PC-3 (cell line): ENCODE measurements around the gene ST6GALNAC2. TPM values are rescaled to one million over a fixed set of nuclear protein-coding genes. Genes with fewer than 3 reads are reported as not detected.

Source experiments
- ATAC-seq: fragments of 200-7000 bp; cut with Tn5 transposase; 2 replicates; pipeline ENCODE4 v1.9.1; 2020; ENCODE audit warnings: mild to moderate bottlenecking, moderate library complexity
- BruUV-seq: library from RNA; stranded (reverse); fragments of 400-500 nt; replicated peaks from 2 replicates; lab custom pipeline; 2021; lab: Mats Ljungman, UMichigan
- CTCF ChIA-PET: fragments of 300-600 bp; sonication (Branson Sonifier 250); formaldehyde crosslinking; loops from one replicate; lab custom pipeline; 2022; ENCODE audit warnings: antibody characterized with exemption; lab: Charles Lee
- POLR2A ChIA-PET: fragments of 300-600 bp; sonication (Branson Sonifier 250); formaldehyde crosslinking; loops from one replicate; lab custom pipeline; 2022; ENCODE audit warnings: antibody characterized with exemption; ENCODE audit not compliant: unreplicated experiment; lab: Charles Lee
- DNase-seq: peaks from one replicate; pipeline ENCODE4 v3.0.0-alpha.2; 2015
- H2AFZ ChIP-seq: fragments of 300-600 bp; sonication (generic); 2 replicates; pipeline ENCODE4 v1.6.0; 2016; ENCODE audit warnings: antibody characterized with exemption, low read length
- H3F3A ChIP-seq: fragments of 300-600 bp; sonication (generic); one replicate; pipeline ENCODE4 v1.6.0; 2017; ENCODE audit warnings: antibody characterized with exemption, low read length, control low read depth, mild to moderate bottlenecking; ENCODE audit not compliant: unreplicated experiment
- H3K27ac ChIP-seq: fragments of 300-600 bp; sonication (generic); 2 replicates; pipeline ENCODE4 v1.5.1; 2016; ENCODE audit warnings: mild to moderate bottlenecking, low read length
- H3K27me3 ChIP-seq: fragments of 300-600 bp; sonication (generic); 2 replicates; pipeline ENCODE4 v1.6.1; 2016; ENCODE audit warnings: low read length, mixed read lengths
- H3K36me3 ChIP-seq: fragments of 300-600 bp; sonication (generic); 2 replicates; pipeline ENCODE4 v1.6.1; 2016; ENCODE audit warnings: low read depth, mixed run types, low read length, mixed read lengths
- H3K4me1 ChIP-seq: fragments of 300-600 bp; sonication (generic); 2 replicates; pipeline ENCODE4 v1.5.1; 2016; ENCODE audit warnings: low read length; ENCODE audit not compliant: insufficient read depth
- H3K4me2 ChIP-seq: fragments of 300-600 bp; sonication (generic); 2 replicates; pipeline ENCODE4 v1.6.0; 2016; ENCODE audit warnings: low read length
- H3K4me3 ChIP-seq: fragments of 300-600 bp; sonication (generic); 2 replicates; pipeline ENCODE4 v1.5.1; 2016; ENCODE audit warnings: mild to moderate bottlenecking, low read length, mixed read lengths
- H3K79me2 ChIP-seq: fragments of 300-600 bp; sonication (generic); 2 replicates; pipeline ENCODE4 v1.6.1; 2017; ENCODE audit warnings: low read length, mixed read lengths
- H3K9ac ChIP-seq: fragments of 300-600 bp; sonication (generic); 2 replicates; pipeline ENCODE4 v1.6.0; 2016; ENCODE audit warnings: mild to moderate bottlenecking, low read length
- H3K9me2 ChIP-seq: fragments of 300-600 bp; sonication (generic); replicated peaks from 2 replicates; pipeline ENCODE4 v1.6.1; 2016; ENCODE audit warnings: mixed run types, low read length, mixed read lengths
- H3K9me3 ChIP-seq: fragments of 300-600 bp; sonication (generic); 2 replicates; pipeline ENCODE4 v1.6.1; 2016; ENCODE audit warnings: low read length, mixed read lengths
- H4K20me1 ChIP-seq: fragments of 300-600 bp; sonication (generic); 2 replicates; pipeline ENCODE4 v1.6.1; 2016; ENCODE audit warnings: low read length, mixed read lengths
- EZH2 ChIP-seq: fragments of 300-600 bp; sonication (generic); IDR thresholded peaks from one replicate; pipeline ENCODE4 v1.6.1; 2017; ENCODE audit warnings: antibody characterized with exemption, mild to moderate bottlenecking, low read length; ENCODE audit not compliant: unreplicated experiment
- EZH2phosphoT487 ChIP-seq: fragments of 300-600 bp; sonication (generic); IDR thresholded peaks from 2 replicates; pipeline ENCODE4 v1.6.1; 2018; ENCODE audit warnings: mild to moderate bottlenecking, antibody characterized with exemption, low read length, borderline replicate concordance
- intact Hi-C: fragments of 100-400 bp; cut with micrococcal nuclease; formaldehyde crosslinking; loops from 2 replicates; pipeline ENCODE4 v1.9.0; 2023
- total RNA-seq: library from RNA; depleted of rRNA; stranded (reverse); fragments of >200 nt; gene quantifications from 2 replicates; pipeline ENCODE4 v1.2.3, GENCODE V29; 2014
- TF ChIP-seq, protein P1 (sequence below): fragments of 300-600 bp; sonication (generic); conservative IDR thresholded peaks from 2 replicates; pipeline ENCODE4 v1.5.1; 2017; ENCODE audit warnings: antibody characterized with exemption, low read depth, mild to moderate bottlenecking, low read length

ST6GALNAC2 gene
- total RNA-seq, 1 experiment from 2014 or later = 1.0 TPM

DNA sequence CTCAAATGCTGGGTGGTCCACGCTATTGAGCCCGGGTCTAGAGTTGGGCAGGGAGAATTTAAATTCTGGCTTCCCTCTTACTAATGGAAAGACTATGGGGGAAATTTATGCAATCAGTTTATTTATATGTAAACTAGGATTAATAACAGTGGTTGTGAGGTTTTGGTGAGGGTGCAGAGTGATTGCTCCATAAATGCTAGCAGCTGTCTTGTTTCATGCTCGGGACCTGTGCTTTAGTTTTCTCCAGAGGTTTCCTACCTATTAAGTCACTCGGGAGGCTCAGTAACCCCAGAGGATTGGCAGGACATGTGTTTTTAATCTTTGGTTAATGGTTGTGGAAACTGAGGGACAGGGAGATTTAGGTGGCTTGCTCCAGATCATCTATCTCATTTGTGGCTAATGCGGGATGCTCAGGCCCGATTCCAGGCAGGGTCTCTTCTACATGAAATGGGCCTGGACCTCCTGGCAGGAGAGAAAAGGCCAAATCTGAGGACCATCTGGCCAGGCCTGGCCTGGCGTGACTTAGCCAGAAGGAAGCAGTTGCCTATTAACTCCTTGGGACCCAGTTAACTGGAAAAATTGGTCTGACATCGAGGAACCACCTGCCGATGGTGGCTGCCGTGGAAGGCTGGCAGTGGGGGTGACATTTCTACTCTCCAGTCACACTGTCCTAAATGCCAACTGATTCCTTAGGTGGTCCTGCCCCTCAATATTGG is 43.8 kb downstream of the ST6GALNAC2 start:
- Histone ChIP-seq H3K9me3 (no peaks in the 10 kb centered on the region), H3K27me3 (no peaks in the 10 kb centered on the region), H3K4me3 (no peak overlapping the region), H3K27ac (no peak overlapping the region), H3K9ac (no peak overlapping the region), H3F3A (no peaks in the 10 kb centered on the region), H3K4me2 (no peak overlapping the region), H3K4me1 (peaks cover 20% of the 10 kb centered on the region), H3K79me2 (no peaks in the 10 kb centered on the region), H3K36me3 (no peaks in the 10 kb centered on the region), H2AFZ (no peak overlapping the region), H4K20me1 (no peaks in the 10 kb centered on the region), H3K9me2 (no peaks in the 10 kb centered on the region)
- ChIA-PET CTCF (no interaction called here), POLR2A (no interaction called here)
- ATAC-seq (no peak), DNase-seq (no peak)
- BruUV-seq = no TSS peak
- intact Hi-C loops = no loop called here
- TF ChIP-seq EZH2 = no peak
- TF ChIP-seq, protein P1, sequence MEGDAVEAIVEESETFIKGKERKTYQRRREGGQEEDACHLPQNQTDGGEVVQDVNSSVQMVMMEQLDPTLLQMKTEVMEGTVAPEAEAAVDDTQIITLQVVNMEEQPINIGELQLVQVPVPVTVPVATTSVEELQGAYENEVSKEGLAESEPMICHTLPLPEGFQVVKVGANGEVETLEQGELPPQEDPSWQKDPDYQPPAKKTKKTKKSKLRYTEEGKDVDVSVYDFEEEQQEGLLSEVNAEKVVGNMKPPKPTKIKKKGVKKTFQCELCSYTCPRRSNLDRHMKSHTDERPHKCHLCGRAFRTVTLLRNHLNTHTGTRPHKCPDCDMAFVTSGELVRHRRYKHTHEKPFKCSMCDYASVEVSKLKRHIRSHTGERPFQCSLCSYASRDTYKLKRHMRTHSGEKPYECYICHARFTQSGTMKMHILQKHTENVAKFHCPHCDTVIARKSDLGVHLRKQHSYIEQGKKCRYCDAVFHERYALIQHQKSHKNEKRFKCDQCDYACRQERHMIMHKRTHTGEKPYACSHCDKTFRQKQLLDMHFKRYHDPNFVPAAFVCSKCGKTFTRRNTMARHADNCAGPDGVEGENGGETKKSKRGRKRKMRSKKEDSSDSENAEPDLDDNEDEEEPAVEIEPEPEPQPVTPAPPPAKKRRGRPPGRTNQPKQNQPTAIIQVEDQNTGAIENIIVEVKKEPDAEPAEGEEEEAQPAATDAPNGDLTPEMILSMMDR = no peak
- no peak for TF ChIP-seq EZH2phosphoT487

DNA sequence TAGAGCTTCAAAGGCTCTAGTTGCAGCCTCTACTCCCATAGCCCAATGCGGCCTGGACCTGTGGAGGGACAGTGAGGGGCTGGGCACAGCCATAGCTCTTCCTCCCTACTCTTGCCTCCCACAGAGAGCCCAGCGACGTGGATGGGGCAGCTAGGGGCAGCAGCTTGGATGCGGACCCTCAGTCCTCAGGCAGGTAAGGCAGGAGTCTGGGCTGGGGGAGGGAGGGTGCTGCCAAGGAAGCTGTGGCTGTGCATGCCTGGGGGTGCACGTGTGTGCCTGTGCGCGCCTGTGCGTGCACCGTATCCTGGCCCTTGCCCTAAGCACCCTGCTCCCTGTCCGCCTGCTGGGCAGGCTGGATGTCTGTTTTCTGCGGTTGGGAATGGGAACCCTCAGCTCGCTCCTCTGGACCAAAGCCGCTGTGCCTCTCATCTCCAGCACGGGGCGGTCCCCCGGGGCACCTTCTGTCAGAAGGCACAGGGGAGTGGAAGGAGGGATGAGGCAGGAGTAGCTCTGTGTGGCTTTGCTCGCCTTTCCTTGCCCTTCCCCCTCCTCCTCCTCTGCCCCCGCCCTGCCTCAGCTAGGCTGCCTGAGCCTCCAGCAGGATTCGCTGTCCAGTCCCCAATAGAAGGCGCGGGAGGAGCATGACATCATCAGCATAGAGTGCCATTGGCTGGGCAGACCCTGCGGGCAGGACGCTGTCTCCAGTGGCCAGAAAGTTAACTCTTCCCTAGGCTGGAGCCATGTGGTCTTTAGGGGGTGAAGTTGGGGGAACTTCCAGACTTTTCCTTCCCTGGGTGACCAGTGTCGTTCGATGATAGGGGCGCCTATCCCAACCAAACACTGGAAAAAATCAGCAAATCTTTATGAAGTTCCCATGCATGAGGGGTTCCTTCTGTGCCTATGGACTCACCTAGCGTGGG is 45.0 kb downstream of the ST6GALNAC2 start:
- no peaks in the 10 kb centered on the region for H3K36me3 ChIP-seq
- H3K27ac ChIP-seq = no peak overlapping the region
- peak overlapping the region; percentile 69 for H3K4me2 ChIP-seq
- H4K20me1 ChIP-seq = no peaks in the 10 kb centered on the region
- POLR2A ChIA-PET = interaction anchor here (0.7 kb wide), 1 partner anchor 13 kb away, joined by 7 read pairs; no protein-coding TSS in a partner anchor
- peak; percentile 90 for DNase-seq
- no peak for TF ChIP-seq EZH2phosphoT487
- no peak for TF ChIP-seq EZH2
- TF ChIP-seq, protein P1 = no peak
- H3K79me2 ChIP-seq = no peaks in the 10 kb centered on the region
- intact Hi-C loops = no loop called here
- peak overlapping the region; percentile 36 for H2AFZ ChIP-seq
- H3K4me1 ChIP-seq = peaks cover 9% of the 10 kb centered on the region
- peak overlapping the region; percentile 28; the same call in 1 of the 2 replicates for H3K9ac ChIP-seq
- peak overlapping the region; percentile 34; the same call in 1 of the 2 replicates for H3K4me3 ChIP-seq
- no peaks in the 10 kb centered on the region for H3K9me2 ChIP-seq
- peak; percentile 93 for ATAC-seq
- CTCF ChIA-PET = interaction anchor here (0.5 to 0.6 kb wide), 4 partner anchors 11 to 82 kb away, joined by 3 to 10 read pairs (median 4); no protein-coding TSS in a partner anchor
- H3F3A ChIP-seq = no peaks in the 10 kb centered on the region
- no peaks in the 10 kb centered on the region for H3K27me3 ChIP-seq
- no peaks in the 10 kb centered on the region for H3K9me3 ChIP-seq
- BruUV-seq = no TSS peak
